GM12874 (cell line): Measurements from ENCODE around the gene PRKG1.

ENCODE experiments used
- TF ChIP-seq, protein P1 (sequence below): IDR thresholded peaks from 2 replicates; pipeline ENCODE4 v1.5.1; 2011; ENCODE audit warnings: low read depth, mild to moderate bottlenecking, control low read depth, low read length, moderate library complexity; ENCODE audit not compliant: insufficient read depth

PRKG1 gene

GRCh38 chr10:51937308-51938140 is 863.2 kb downstream of the PRKG1 start:
- TF ChIP-seq, protein P1, sequence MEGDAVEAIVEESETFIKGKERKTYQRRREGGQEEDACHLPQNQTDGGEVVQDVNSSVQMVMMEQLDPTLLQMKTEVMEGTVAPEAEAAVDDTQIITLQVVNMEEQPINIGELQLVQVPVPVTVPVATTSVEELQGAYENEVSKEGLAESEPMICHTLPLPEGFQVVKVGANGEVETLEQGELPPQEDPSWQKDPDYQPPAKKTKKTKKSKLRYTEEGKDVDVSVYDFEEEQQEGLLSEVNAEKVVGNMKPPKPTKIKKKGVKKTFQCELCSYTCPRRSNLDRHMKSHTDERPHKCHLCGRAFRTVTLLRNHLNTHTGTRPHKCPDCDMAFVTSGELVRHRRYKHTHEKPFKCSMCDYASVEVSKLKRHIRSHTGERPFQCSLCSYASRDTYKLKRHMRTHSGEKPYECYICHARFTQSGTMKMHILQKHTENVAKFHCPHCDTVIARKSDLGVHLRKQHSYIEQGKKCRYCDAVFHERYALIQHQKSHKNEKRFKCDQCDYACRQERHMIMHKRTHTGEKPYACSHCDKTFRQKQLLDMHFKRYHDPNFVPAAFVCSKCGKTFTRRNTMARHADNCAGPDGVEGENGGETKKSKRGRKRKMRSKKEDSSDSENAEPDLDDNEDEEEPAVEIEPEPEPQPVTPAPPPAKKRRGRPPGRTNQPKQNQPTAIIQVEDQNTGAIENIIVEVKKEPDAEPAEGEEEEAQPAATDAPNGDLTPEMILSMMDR: no peak

GRCh38 chr10:51950371-51950995 is 876.2 kb downstream of the PRKG1 start:
- TF ChIP-seq, protein P1: no peak

DNA sequence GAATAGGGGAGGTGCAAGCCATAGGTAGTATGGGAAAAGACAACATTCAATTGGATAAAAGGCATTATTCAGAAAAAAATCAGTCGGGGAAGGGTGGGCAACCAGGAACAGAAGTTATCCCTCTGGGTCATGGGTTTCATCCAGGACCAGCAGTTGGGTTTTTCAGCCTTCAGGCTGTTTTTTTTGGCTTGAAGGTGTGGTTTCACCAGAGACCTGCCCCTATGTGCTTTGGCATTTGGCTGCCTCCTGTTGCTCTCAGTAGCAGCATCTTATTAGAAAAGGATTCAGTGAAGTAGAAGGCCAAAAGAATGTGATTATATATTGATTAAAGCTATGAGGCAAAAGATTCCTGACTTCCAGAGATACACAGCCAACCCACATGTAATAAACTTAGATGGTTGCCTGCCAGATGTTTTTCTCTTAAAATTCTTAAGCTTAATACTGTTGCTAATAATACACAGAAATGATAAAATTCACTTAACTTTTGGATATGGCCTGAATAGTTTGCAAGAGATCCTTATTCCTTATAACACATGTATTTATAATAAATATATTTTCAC is 876.8 kb downstream of the PRKG1 start:
- TF ChIP-seq, protein P1: no peak

DNA sequence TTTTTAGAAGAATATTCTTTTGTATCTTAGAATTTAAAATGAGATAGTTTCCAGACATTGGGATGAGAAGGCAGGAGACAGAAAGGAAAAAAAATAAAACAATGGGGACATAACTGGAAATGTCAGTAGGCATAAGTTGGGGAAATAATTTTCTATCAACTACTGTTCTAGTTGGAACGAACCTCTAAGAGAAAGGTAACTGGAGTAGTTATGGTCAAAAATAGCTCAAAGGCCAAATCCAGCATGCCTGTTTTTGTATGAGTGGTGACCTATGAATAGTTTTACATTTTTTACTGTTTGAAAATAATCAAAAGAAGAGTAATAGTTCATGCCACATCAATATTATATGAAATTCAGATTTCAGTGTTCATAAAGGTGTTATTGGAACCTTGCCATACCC is 877.3 kb downstream of the PRKG1 start:
- TF ChIP-seq, protein P1: no peak

GRCh38 chr10:51952056-51952455 is 877.8 kb downstream of the PRKG1 start:
- TF ChIP-seq, protein P1: no peak

GRCh38 chr10:51955696-51956095 is 881.4 kb downstream of the PRKG1 start:
- TF ChIP-seq, protein P1: no peak

DNA sequence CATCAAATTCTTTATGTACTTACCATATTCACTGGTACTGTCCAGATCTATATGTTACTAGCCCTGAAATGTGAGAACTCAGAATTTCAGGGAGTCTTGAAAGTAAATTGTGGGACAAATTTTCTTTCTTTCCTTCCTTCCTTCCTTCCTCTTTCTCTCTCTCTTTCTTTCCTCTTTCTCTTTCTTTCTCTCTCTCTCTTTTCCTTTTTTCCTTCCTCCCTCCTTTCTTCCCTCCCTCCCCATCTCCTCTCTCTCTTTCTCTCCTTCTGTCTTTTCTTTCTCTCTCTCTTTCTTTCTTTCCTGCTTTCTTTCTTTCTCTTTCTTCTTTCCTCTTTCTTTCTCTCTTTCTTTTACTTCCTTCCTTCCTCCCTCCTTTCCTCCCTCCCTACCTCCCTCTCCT is 882.5 kb downstream of the PRKG1 start:
- TF ChIP-seq, protein P1: no peak
